GM21515 (cell line): ENCODE measurements around the gene CCL17.
A peak's percentile ranks its signal among the peaks of the same experiment; 100 is the strongest.
"Not testable (repeated sequence)": the region's sequence is repeated elsewhere in the genome, so short reads cannot be mapped to it uniquely, and the experiment has no call there.

Source experiments
- ATAC-seq: cut with Tn5 transposase; IDR thresholded peaks from one replicate; pipeline ENCODE4 v1.9.1; 2021; ENCODE audit not compliant: unreplicated experiment

Gene CCL17

DNA sequence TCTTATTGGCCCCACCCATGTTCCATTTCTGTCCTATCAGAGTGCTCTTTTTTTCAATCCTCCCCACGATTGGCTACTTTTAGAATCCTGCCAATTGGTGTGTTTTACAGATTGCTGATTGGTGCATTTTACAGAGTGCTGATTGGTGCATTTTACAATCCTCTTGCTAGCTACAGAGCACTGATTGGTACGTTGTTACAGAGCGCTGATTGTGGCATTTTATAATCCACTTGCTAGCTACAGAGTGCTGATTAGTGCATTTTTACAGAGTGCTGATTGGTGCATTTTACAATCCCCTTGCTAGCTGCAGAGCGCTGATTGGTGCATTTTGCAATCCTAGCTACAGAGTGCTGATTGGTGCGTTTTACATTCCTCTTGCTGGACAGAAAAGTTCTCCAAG lies 9.5 kb upstream of the CCL17 start:
- no peak for ATAC-seq

DNA sequence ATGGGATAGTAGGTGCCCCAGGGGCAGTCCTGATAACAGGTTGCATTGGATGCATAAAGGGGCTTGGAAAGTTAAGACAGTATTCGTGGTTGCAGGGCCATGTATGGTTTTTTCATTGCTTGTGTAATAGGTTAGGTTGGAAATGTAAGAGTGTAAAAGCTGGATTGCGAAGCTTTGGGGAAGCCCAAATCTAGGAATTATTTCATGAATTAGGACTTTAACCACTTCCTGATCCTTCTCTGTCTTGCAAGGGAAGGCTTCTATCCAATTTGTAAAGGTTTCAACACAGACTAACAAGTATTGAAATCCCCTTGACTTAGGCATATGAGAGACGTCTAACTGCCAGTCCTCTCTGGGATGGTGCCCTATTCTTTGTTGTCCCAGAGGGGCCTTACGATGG lies 7.8 kb upstream of the CCL17 start:
- ATAC-seq: no peak

DNA sequence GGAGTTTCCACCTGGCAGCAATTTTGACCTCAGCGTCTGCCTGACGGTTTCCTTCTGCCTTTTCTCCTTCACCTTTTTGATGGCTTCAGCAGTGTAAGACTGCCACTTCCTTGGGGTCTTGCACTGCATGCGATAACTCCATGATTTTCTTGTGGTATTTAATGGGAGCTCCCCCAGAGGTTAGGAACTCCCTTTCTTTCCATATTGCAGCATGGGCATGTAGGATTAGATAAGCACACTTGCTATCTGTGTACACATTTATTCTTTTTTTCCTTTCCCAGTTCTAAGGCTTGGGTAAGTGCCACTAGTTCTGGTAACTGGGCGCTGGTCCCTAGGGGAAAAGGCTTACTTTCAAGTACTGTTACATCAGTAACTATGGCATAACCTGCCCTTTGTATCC lies 7.1 kb upstream of the CCL17 start:
- ATAC-seq: not testable (repeated sequence)

DNA sequence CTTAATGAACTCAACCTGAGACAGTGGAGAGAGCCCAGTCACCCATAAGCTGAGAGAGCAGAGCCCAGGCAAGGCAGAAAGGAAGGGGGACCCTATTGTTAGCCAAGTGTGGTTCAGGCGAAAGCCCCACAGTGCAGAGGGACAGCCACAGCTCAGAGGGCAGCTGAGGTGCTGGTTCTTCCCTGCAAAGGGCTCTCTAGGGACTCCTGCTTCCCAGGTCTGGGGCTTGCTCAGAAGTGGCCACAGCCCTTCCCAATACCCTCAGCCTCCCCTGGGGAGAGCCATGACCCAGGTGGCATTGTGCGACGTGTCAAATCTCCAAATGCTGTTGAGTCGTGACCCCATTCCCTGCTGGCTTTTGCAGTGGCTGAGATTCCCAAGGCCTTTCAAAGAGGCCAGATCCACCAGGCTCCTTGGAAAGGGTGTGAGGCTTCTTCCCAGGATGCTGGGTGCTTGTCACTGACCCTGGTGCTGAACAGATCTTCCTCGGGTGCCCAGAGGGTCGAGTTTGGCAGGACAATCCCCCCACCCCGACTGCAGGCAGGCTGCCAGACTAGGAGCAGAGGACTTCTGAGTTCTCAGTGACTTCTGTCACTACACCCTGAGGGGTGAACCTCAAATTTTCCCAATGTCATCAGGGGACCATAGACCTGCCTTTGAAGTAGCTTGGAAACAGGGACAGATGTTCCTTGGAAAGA lies 2.5 kb upstream of the CCL17 start:
- ATAC-seq: no peak

DNA sequence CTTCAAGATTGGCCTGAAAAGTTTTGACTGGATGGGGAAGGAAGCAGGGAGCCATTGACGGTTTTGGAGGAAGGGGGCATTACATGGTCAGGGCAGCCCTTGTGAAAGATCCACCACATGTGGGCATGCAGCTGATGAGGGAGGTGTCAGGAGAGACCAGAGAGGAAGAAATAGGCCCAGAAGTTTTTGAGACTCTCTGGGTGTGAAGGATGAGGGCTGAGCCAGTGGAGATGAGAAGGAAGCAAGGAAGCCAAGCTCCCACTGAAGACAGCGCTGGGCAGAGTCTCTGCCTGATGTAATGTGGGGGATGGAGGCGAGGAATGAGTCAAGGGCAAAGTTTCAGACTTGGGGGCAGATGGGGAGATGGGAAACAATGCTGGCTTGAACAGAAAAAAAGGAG lies 530 bp downstream of the CCL17 start:
- no peak for ATAC-seq

DNA sequence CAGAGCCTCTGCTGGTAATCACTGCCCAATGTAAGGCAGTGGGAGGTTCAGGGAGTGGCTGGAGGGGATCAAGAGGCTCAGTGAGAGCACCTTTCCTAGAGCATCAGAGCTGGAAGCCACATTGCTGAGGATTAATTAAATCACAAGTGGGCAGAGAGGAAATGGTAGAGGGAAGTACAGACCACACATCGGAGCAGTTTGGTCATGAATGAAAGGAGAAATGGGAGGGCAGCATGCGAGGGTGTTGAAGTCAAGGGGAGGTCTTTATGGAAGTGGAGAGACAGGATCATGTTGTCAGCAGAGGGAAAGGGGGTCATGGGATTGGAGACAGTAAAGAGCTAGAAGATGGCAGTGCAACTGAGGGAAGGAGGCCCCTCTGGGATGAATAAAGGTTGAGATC lies 2.3 kb downstream of the CCL17 start:
- ATAC-seq: no peak

DNA sequence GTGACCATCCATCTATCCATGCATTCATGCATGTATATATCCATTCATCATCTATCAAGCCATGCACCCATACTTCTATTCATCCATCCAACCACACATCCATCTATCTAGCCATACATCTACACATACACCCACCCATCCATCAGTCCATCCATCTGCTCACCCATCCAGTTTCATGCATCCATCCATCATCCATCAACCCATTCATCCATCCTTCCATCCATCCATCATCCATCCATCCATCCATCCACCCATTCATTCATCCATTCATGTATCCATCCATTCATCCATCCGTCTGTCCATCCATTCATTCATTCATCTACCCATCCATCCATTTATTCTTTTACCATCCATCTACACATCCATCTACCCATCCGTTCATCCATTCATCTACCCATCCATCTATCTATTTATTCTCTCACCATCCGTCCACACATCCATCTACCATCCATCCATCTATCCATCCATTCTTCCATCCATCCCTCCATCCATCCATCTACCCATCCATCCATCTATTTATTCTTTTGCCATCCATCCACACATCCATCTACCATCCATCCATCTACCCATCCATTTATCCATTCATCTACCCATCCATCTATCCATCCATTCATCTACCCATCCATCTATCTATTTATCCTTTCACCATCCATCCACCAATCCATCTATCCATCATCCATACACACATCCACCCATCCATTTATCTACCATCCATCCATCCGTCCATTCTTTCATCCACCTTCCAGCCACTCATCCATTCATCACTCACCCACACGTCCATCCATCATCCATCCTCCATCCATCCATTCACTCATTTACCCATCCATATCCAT lies 3.2 kb downstream of the CCL17 start:
- no peak for ATAC-seq

DNA sequence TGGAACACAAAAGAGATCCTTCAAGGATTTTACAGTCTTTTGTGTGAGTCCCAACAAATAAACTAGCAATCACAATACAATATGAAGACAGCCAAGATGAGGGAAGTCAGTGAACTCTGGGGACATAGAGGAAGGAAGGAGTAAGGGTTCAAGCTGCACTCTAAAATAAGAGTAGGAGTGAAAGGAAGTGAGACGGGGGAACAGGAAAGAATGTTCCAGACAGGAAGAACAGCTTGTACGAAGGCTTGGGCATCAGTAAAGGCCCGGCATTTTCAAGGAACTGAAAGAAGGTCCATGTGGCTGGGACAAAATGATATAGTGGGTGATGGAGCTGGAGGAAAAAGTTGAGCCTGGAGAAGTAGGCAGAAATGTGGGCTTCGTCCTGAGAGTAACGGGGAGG lies 4.5 kb downstream of the CCL17 start:
- ATAC-seq: no peak

DNA sequence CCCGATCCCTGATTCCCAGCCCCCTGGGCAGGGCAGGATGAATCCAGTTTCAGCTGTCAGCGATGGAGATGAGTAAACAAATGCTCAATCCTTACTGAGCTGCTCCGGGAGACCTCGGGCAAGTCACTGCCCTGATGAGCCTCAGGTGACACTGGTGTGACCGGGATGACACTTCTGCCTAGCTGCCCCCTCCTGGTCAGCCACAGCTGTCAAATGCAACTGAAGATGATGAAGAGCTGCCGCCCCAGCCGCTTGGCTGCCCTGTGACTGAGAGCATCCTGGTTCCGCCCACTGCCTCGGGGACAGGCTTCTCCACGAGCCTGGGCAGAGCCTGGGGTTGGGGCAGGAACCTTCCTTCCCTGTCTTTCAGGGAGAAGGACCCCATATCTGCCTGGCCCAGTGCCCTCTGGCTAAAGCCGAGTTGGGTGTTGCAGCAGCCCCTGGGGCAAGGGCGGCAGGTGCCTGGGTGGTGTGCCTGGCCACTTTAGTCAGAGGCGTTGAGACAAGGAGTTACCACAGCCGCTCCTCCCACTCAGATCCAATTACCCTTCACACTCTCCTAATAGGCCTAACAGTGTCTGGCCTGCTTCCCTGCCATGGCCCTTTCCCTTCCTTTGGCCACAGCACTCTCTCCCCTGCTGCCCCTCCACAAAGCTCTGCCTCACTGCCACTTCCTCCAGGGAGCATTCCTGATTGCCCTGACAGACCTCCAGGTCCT lies 5.5 kb downstream of the CCL17 start:
- ATAC-seq: no peak

DNA sequence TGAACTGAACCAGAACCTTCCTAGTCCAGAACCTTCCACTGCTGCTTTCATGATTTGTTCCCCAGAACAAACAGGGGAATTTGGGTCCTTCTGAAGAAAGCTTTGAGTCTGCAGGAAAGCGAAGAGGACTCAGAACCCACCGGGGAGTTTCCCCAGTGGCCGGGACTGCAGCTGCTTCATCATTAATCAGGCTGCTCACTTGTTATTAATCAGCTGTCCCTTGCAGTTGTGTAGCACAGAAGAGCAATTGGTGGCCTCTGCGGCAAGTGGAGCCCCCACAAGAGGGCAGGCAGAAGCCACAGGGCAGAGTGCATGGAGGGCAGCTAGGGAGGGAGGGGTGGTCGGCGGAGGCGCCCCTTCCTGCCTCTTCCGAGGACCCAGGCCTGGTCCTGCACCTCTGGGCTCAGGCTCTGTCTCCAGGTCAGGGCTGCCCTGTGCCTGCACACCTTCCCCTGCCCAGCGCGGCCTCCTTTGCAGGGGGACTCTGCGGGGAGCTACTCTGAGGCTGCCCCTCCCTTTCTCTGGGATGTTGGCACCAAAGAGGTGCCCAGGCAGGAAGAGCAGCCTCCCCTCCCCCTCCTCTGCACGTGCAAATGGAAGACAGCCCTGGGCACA lies 6.9 kb downstream of the CCL17 start:
- no peak for ATAC-seq

DNA sequence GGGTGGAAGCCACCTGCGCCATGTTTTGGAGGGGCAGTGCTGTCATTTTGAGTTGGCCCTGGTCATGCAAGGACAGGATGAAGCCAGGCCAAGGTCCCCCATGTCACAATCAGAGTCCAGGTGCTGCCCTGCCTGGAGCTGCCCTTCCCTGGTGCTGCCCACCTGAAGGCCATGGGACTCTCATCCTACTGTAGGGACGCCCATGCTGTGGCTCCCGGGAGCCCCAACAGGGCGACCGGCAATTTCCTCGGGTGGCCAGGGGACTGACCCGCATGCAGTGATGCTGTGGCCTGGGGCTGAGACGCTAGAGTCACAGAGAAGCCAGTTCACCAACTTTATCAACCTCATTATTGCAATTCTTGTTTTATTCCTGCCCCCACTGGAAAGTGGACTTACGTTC lies 8.0 kb downstream of the CCL17 start:
- no peak for ATAC-seq

DNA sequence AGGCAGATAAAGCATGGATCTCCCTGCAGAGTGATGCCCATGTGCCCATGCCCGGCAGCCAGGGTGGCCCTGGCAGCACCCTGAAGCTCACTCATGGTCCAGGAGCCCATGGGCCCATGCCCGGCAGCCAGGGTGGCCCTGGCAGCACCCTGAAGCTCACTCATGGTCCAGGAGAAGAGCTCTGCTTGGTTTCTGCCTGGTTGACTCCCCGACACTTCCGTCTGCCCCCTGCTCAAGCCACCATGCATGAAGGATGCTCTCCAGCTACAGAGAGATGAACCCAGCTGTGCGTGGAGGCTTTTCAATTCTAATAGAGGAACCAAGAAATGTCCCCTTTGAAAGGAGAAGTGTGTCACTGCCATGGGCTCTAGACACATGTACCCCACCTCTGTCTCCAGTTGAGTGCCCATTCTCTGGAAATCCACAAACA lies 8.7 kb downstream of the CCL17 start:
- peak; percentile 67 for ATAC-seq

DNA sequence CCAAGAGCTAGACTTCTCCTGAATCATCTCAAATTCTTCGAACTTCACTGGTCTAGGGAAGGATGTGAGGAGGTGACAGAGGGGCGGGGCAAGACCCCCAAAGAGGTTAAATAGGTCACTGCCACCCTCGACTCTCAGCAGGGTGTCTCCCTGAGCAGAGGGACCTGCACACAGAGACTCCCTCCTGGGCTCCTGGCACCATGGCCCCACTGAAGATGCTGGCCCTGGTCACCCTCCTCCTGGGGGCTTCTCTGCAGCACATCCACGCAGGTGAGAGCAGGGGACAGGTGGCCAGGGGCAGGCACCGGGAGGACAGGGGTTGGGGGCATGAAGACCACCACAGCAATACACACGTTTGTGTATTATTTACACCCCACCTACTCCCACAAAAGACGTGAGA lies 9.2 kb downstream of the CCL17 start:
- ATAC-seq: no peak

DNA sequence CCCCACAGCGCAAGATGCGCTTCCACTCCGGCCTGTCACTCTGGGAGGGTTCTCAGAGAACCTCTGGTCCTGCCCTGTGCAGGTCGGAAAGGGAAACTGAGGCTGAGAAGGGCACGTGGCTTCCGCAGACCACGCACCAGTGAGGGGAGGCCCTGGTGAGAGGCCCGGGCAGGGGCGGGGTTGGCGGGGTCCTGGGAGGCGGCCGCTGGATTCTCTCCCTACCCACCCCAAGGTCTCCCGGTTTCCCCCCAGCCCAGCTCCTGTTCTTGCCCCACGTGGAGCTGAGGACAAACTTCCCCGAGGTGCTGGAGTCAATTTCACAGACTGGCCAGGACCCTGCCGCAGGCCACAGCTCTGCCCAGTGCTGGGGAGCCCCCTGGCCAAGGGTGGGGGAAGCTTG lies 11.5 kb downstream of the CCL17 start:
- no peak for ATAC-seq

DNA sequence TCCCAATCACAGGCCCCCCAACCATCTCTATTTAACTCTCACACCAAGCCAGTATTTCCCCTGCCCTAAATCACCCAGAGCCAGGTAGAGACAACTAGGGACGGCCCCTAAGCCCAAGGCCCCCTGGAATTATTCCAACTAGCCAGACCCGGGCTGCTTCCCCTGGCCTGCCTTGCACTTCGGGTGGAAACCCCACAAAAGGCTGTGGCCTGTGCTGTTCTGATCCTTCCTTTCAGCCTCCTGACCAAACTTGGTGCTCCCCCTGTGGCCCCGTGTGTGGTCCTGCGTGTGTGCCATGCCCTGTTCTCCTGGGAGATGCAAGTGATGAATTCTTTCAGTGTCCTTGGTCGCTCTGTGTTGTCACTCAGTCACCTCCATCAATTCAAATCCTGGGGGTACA lies 14.9 kb downstream of the CCL17 start:
- no peak for ATAC-seq

DNA sequence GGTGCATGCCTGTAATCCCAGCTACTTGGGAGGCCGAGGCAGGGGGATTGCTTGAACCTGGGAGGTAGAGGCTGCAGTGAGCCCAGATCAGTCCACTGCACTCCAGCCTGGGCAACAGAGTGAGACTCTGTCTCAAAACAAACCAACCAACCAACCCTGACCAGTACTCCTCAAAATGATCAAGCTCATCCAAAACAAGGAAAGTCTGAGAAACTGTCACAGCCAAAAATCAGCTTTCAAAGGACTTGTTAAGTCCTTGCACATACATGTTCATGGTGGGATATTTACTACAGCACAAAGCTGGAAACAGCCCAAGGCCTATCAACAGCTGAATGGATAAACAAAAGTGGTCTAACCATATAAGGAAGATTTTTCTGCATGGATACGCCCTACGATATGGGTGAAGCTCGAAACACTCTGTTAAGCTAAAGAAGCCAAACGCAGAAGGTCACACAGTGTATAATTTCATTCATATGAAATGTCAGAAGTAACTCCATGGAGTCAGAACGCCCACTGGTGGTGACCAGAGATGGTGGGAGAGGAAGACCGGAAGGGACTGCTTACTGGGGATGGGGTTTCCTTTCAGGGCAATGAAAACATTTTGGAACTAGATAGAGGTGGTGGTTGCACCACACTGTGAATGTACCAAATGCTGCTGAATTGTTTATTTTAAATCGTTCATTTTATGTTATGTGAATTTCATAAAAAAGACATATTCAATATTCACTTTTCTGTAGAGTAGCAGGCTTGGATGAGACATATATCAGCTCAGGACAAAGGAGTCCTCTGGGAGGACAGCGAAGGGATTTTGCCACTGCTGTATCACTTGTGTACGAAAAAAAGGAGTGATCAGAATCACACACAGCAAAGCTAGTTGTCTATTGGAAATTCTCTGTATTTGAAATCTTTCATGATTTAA lies 17.7 kb downstream of the CCL17 start:
- no peak for ATAC-seq

DNA sequence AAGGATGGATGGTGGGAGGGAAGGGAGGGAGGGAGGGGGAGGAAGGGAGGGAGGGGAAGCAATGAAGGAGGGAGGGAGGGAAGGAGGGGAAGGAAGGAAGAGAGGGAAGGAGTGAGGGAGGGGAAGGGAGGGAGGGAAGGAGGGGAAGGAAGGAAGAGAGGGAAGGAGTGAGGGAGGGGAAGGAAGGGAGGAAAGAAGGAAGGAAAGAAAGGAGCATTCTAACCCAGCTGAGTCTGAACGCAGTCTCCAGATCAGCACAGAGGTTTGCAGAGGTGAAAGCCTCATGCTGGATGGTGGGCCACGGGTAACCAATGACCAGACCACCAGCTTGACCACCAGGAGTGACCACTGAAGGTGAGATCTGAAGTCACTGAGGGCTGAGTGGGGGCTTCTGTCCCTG lies 18.6 kb downstream of the CCL17 start:
- no peak for ATAC-seq

DNA sequence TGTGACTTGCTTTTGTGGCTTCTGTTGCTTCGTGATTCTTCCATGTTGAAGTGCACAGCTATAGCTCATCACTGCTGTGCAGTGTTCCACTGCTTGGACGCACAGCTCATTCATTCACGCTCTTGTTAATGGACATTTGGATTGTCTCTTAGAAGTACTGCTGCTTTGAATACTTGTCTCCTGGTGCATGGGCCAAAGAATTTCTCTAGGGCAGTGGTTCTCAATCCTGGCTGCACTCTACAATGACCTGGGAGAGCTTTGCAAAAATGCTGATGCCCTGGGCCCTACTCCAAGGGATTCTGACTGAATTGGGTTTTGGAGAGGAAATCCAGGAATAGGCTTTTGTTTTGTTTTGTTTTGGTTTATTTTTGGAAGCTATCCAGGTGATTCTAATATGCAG lies 20.0 kb downstream of the CCL17 start:
- ATAC-seq: no peak

DNA sequence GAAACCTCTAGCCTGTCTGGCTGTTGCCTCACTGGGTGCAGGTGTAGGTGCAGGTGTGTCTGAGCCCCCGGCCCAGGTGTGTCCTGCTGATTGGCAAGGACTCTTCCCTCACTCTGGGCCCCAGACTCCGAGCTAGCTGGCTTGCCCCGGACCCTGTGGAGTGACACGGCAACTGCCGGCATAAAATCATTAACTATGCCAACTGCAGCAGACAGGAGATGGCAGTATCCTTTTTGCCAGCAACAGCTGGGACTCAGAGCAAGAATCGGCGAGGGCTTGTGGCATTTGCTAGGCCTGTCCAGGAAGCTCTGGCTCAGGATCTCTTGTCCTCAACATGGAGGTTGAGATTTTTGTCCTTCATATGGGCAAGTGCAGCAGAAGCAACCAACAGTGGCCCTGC lies 21.8 kb downstream of the CCL17 start:
- no peak for ATAC-seq

DNA sequence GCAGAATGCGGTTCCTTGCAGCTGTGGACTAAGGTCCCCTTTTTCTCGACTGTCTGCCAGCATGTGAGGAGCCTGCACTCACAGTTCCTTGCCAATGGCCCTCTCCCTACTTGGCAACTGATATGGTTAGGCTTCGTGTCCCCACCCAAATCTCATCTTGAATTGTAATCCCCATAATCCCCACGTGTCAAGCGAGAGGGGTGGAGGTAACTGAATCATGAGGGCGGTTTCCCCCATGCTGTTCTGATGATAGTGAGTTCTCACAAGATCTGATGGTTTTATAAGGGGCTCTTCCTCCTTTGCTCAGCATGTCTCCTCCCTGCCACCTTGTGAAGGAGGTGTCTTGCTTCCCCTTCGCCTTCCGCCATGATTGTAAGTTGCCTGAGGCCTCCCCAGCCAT lies 22.7 kb downstream of the CCL17 start:
- no peak for ATAC-seq

DNA sequence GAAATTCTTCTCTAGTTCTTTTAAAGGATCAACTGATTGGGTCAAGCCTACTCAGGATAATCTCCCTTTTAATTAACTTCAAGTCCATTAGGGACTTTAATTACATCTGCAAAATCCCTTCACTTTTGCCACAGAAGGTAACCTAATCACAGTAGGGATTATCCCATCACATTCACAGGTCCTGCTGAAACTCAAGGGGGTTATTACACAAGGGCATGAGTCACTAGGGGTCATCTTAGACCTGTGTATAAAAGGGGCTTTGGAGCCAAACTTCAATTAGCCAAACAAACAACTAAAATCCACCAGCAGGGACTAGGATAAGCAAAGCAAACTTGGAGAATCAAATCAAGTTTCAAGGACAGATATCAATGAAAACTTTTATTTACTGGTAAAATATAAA lies 23.3 kb downstream of the CCL17 start:
- ATAC-seq: no peak
